ENCODE measurements around the gene ESD. TPM values are rescaled to one million over a fixed set of nuclear protein-coding genes. Genes with fewer than 3 reads are reported as not detected.

Gene ESD
- total and polyA plus RNA-seq, 2 of the 13 experiments (the other 11 are each of a cell fraction or from before 2014, with no cell fraction given) = 118 to 147 TPM

DNA sequence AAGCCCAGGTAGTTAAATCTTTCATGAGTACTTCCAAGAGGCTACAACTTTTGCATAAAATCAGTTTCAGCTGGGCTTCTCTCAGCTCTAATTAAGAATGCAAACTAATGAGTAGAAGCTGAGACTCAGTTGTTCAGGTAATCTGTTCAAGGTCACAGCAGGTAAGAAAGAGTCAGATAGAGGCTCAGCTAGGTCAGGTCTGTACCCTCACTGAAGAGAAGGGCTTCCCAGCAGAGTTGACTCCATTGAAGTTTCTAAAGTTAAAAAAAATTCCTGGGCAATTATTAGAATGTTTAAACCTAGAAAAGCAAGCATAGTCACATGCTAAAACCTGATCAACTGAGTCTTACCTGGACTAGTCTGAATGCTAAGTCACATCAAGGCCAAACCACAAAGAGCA lies 42.1 kb downstream of the ESD start:
- no TSS peak for BruUV-seq (replicated peaks)

More for the DNA sequence above, 42.1 kb downstream of the ESD start:
- no peaks in the 10 kb centered on the region for H3K9me3 ChIP-seq (ENCODE audit: low read length)
- no peak overlapping the region for H3K9ac ChIP-seq (ENCODE audit: insufficient read depth, low read depth, low read length)
- no peaks in the 10 kb centered on the region for H3K79me2 ChIP-seq (ENCODE audit: insufficient read depth, low read length)
- no peaks in the 10 kb centered on the region for H3K27me3 ChIP-seq (ENCODE audit: control insufficient read depth in 1 of 2, insufficient read depth in 2 of 2, low read length in 2 of 2)
- no peak overlapping the region for H3K4me3 ChIP-seq (replicated peaks in 1 of 3; ENCODE audit: insufficient read depth in 1 of 3, low read depth in 2 of 3, low read length in 3 of 3)
- H3K4me1 ChIP-seq (ENCODE audit: insufficient read depth, low read length) = peaks cover 12% of the 10 kb centered on the region
- FAIRE-seq (no peak), DNase-seq (ENCODE audit: low spot score) (no peak), ATAC-seq (no peak)
- H3K27ac ChIP-seq (ENCODE audit: extremely low read length, insufficient read depth, low read length) = no peak overlapping the region
- ChIA-PET POLR2A (no interaction called here), CTCF (ENCODE audit: low intra/inter-chr PET ratio, low total read pairs) (no interaction called here)
- H3K36me3 ChIP-seq (replicated peaks in 1 of 2; ENCODE audit: control insufficient read depth in 1 of 2, insufficient read depth in 2 of 2, low read length in 2 of 2) = peaks cover 0 to 4% of the 10 kb centered on the region in 2 experiments; a peak in 4 of 5 replicates
- in situ Hi-C loops (cut with HindIII; ENCODE audit: extremely low pct_ligation_motif_present, low pct_unique_long_range_greater_than_20kb) (no loop called here), intact Hi-C loops (cut with micrococcal nuclease; ENCODE audit: unreplicated experiment) (no loop called here)
- TF ChIP-seq ZBTB46 (CRISPR knock-in tag; IDR thresholded peaks at IDR 0.05; ENCODE audit: borderline replicate concordance) (no peak), ZNF468 (CRISPR knock-in tag; IDR thresholded peaks at IDR 0.05) (no peak), ZNF556 (CRISPR knock-in tag; IDR thresholded peaks at IDR 0.05; ENCODE audit: borderline replicate concordance) (no peak), TEAD3 (CRISPR knock-in tag; optimal IDR thresholded peaks at IDR 0.05; ENCODE audit: borderline replicate concordance) (no peak), SALL2 (CRISPR knock-in tag; IDR thresholded peaks at IDR 0.05) (no peak), ELF4 (CRISPR knock-in tag; IDR thresholded peaks at IDR 0.05; ENCODE audit: borderline replicate concordance) (no peak), MAFF (IDR thresholded peaks at IDR 0.05; ENCODE audit: low read depth, low read length) (no peak), ZNF235 (CRISPR knock-in tag; IDR thresholded peaks at IDR 0.05; ENCODE audit: borderline replicate concordance) (no peak)
- TF ChIP-seq, protein P1, sequence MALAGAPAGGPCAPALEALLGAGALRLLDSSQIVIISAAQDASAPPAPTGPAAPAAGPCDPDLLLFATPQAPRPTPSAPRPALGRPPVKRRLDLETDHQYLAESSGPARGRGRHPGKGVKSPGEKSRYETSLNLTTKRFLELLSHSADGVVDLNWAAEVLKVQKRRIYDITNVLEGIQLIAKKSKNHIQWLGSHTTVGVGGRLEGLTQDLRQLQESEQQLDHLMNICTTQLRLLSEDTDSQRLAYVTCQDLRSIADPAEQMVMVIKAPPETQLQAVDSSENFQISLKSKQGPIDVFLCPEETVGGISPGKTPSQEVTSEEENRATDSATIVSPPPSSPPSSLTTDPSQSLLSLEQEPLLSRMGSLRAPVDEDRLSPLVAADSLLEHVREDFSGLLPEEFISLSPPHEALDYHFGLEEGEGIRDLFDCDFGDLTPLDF (CRISPR knock-in tag; IDR thresholded peaks at IDR 0.05) = no peak
- no peaks in the 10 kb centered on the region for H4K20me1 ChIP-seq (ENCODE audit: insufficient read depth, low read length)
- no peak overlapping the region for H3K4me2 ChIP-seq (ENCODE audit: low read depth, low read length)
- no peak overlapping the region for H2AFZ ChIP-seq (ENCODE audit: low read length)
